ENCODE data around the gene TMBIM6.
"Not testable (repeated sequence)": the region's sequence is repeated elsewhere in the genome, so short reads cannot be mapped to it uniquely, and the experiment has no call there.

- TF ChIP-seq POLR2AphosphoS5 (IDR thresholded peaks at IDR 0.05; ENCODE audit: low read depth, low read length); POLR2A (IDR thresholded peaks at IDR 0.05; ENCODE audit: low read depth, low read length); TAF1 (IDR thresholded peaks at IDR 0.05; ENCODE audit: borderline replicate concordance, low read depth, low read length): not testable (repeated sequence)
Observed at GRCh38 chr12:49721355-49721754, 20.0 kb upstream of the TMBIM6 start.

Measured in GM12892 (cell line).